Right lobe of liver (tissue), 4 donors: ENCODE measurements around the gene TRAF3.

Experiments used
- POLR2A ChIP-seq: fragments of 450-650 bp; IDR thresholded peaks from one replicate; pipeline ENCODE4 v1.6.1; 2017; ENCODE audit warnings: antibody characterized with exemption, mild to moderate bottlenecking
- TF ChIP-seq, protein P1 (sequence below), 4 donors: fragments of 200-600 bp in 3 of 4; fragments of 450-650 bp in 1 of 4; IDR thresholded peaks; one replicate each; pipeline versions ENCODE4 v1.5.1 to v1.8.0; 2016 to 2022; ENCODE audit warnings: antibody characterized with exemption in 4 of 4, mild to moderate bottlenecking in 2 of 4
- donor health status: DM: no; HTN: no; CAD: no.
- donor health status: DM: no; HTN: no; CAD: no.
- donor health status: DM: no; HTN: yes; CAD: no.

DNA sequence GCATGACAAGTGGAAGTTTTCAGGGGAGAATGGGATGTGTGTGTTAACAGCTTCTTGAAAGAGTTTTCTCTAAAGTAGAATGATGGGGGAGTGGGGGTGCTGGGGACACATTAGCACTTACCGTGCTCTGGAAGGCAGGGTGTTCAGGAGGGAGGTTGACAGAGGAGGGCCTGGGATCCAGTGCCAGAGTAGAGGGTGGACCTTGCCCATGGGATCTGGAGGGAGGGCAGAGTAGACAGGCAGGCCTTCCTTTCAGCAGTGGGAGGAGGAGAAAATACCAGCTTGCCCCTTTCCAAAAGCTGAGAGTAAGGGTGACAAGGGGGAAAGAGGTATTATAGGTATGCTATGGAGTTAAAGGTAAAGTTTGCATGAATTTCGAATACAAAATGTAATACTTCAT is 40.1 kb downstream of the TRAF3 start:
- TF ChIP-seq, protein P1, sequence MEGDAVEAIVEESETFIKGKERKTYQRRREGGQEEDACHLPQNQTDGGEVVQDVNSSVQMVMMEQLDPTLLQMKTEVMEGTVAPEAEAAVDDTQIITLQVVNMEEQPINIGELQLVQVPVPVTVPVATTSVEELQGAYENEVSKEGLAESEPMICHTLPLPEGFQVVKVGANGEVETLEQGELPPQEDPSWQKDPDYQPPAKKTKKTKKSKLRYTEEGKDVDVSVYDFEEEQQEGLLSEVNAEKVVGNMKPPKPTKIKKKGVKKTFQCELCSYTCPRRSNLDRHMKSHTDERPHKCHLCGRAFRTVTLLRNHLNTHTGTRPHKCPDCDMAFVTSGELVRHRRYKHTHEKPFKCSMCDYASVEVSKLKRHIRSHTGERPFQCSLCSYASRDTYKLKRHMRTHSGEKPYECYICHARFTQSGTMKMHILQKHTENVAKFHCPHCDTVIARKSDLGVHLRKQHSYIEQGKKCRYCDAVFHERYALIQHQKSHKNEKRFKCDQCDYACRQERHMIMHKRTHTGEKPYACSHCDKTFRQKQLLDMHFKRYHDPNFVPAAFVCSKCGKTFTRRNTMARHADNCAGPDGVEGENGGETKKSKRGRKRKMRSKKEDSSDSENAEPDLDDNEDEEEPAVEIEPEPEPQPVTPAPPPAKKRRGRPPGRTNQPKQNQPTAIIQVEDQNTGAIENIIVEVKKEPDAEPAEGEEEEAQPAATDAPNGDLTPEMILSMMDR (IDR thresholded peaks at IDR 0.05), result no peak
- TF ChIP-seq POLR2A, result no peak
